ENCODE measurements around the gene KL.

The KL gene

GRCh38 chr13:33078263-33078662 lies 62.0 kb downstream of the KL start:
- DNase-seq (ENCODE audit: low read depth in 2 of 3, low spot score in 2 of 3), result no peak

DNA sequence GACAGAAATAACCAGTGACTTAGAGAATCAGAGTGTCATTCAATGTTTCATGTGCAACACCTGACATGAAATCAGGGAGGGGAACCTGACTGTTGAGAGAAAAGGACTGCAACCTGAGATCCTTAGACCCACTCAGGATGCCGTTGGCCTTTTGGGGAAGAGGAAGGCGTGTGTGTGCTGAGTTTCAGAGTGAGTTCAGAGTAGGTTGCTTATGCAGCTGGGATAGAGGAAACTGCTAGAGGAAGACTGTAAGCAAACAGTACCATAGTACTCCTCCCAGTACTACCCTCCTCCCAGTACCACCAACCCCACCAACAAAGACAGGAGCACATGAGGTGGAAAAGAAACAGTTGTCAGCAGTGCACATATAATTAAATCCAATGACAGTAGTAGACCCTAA lies 63.7 kb downstream of the KL start:
- DNase-seq (ENCODE audit: low read depth in 2 of 3, low spot score in 2 of 3), result no peak

GRCh38 chr13:33080972-33081590 lies 64.9 kb downstream of the KL start:
- DNase-seq (ENCODE audit: low read depth in 2 of 3, low spot score in 2 of 3), result no peak

GRCh38 chr13:33081666-33082065 lies 65.4 kb downstream of the KL start:
- no peak for DNase-seq (ENCODE audit: low read depth in 2 of 3, low spot score in 2 of 3)

- no peak for DNase-seq (ENCODE audit: low read depth in 2 of 3, low spot score in 2 of 3)
Measured at GRCh38 chr13:33083054-33083453, 66.8 kb downstream of the KL start.

- DNase-seq (ENCODE audit: low read depth in 2 of 3, low spot score in 2 of 3), result no peak
Measured at GRCh38 chr13:33087091-33087490, 70.9 kb downstream of the KL start.

DNA sequence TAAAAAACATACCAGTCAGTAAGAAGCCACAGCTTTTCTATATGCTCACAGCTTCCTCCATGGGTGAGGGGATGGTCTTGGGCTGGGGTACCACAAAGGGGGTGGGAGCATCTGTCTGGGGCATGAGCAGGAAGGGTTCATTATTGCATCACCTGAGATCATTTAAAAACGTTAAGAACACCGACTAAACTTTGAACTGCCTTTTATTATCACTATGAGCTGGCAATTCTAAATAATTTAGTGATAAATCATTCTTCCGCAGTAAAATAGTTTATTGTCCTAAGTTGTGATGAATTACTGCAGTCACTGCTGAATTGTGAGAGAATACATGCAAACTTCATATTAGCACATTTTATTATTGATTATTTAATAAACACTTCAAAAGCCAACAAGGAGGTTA lies 71.6 kb downstream of the KL start:
- no peak for DNase-seq (ENCODE audit: low read depth in 2 of 3, low spot score in 2 of 3)

DNA sequence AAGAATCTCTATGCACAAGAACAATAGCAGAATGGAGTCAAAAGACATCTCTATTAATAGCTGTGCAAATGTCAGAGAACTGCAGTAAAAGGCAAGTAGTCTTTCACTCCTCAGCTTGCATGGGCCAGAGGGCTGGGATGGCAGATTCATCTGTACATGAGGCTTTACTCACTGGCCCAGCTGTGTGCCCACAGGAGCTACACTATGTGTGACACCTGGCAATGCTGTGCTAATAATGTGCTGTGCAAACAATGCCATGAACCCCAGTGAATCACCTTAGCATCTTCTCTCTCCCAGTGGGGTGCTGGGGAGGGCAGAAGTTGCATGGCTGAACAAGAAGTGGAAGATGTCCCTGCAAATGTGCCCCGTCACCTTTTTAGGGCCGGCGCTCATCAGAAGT lies 73.1 kb downstream of the KL start:
- DNase-seq (ENCODE audit: low read depth in 2 of 3, low spot score in 2 of 3), result no peak

DNA sequence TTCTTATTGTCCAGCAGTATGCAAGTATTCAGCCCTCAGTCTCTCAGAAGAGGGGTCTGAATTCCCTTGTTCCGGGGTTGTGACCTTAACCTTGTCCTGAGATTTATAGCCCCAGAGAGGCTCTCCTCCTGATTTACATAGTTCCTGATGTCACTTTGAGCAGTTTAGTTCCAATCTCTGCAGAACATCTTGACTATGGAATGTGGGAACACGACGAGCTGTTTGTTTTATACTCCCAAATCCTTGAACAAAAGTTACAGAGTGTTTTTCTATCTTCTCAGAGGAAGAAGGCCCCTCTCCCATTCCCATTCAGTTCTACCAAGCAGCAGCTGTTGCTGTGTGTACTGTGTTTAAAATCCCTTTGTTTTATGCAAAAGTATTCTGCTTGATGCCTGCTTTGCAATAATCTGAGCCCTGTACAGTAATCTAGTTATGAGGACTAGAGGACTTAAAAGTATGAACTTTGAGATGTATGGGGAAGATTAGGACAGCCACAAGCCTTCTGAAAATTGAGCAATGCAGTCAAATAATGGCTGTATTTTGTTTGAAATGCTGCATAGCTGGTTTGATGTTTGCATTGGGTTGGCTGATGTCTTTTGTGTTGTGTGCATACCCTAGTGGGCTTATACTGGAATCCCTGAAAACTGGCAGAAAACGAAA lies 74.7 kb downstream of the KL start:
- DNase-seq (ENCODE audit: low read depth in 2 of 3, low spot score in 2 of 3), result no peak

DNA sequence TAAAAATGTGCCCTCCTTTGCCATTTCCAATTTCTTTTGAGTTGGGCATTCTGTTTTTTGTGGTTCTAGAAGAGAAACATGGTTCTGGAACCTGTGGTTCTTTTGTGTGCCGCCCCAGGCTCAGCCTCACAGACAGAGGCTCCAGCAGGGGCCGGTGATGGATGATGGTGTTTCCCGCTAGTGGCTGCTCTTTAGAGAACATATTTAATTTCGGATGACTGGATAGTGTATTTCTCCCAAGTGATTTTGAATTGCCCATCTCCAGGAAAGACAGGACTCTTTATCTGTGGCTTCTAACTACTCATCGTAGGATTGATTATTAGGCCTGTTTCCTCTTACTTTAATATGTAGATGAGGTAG lies 75.2 kb downstream of the KL start:
- no peak for DNase-seq (ENCODE audit: low read depth in 2 of 3, low spot score in 2 of 3)

- DNase-seq (ENCODE audit: low read depth in 2 of 3, low spot score in 2 of 3), result no peak
Measured at GRCh38 chr13:33092073-33092987, 76.1 kb downstream of the KL start.

DNA sequence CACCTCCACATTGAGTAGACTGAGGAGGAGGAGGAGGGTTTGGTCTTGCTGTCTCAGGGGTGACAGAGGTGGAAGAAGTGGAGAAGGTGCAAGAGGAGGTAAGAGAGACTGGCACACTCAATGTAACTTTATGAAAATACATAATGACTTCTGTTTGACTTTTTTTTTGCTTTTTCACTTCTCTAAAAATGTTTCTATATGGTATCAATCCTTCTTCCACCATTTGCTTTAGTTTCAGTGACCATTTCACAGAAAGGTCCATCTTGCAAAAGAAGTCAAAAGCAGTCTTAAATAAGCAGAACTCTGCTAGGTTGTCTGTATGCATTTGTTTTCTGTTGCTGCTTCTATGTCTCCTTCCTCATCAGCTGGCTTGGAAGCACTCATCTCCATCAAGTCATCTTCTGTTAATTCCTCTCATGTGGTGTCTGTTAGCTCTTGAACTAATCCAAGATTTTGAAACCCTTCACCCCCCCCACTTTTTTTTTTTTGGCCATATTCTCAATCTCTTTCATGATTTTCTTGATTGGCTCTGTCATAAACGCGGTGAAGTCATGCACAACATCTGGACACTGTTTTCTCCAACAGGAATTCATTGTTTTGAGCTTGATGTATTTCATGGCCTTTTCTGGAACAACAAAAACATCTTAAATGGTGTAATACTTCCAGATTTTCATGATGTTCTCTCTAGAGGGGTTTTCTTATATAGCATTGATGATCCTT lies 80.8 kb downstream of the KL start:
- DNase-seq (ENCODE audit: low read depth in 2 of 3, low spot score in 2 of 3), result no peak

- no peak for DNase-seq (ENCODE audit: low read depth in 2 of 3, low spot score in 2 of 3)
Measured at GRCh38 chr13:33099860-33100259, 83.6 kb downstream of the KL start.

- no peak for DNase-seq (ENCODE audit: low read depth in 2 of 3, low spot score in 2 of 3)
Measured at GRCh38 chr13:33100886-33101285, 84.7 kb downstream of the KL start.

DNA sequence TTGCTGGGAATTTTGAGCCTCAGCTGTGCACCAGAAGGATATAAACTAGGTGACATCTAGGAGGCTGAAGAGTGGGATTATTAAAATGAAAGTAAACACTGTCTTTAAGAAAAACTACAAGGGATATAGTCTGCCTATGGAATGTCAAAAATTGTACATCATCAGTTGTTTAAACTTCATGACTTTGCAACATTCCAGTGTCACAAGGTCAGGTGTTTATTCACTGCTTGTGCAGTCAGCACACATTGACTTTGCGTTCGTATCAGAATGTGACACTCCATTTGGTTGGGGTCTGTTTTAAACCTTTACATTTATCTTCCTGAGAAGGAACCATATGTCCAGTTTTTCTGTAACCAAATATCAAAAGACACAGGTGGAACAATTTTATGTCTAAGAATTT lies 85.6 kb downstream of the KL start:
- no peak for DNase-seq (ENCODE audit: low read depth in 2 of 3, low spot score in 2 of 3)

GRCh38 chr13:33103457-33103856 lies 87.2 kb downstream of the KL start:
- no peak for DNase-seq (ENCODE audit: low read depth in 2 of 3, low spot score in 2 of 3)

GRCh38 chr13:33105387-33106005 lies 89.3 kb downstream of the KL start:
- DNase-seq (ENCODE audit: low read depth in 2 of 3, low spot score in 2 of 3), result no peak

- DNase-seq (ENCODE audit: low read depth in 2 of 3, low spot score in 2 of 3), result no peak
Measured at GRCh38 chr13:33106656-33107360, 90.6 kb downstream of the KL start.

GRCh38 chr13:33107361-33107760 lies 91.1 kb downstream of the KL start:
- DNase-seq (ENCODE audit: low read depth in 2 of 3, low spot score in 2 of 3), result no peak

- DNase-seq (ENCODE audit: low read depth in 2 of 3, low spot score in 2 of 3), result no peak
Measured at GRCh38 chr13:33108620-33109019, 92.4 kb downstream of the KL start.

GRCh38 chr13:33109271-33109697 lies 93.1 kb downstream of the KL start:
- DNase-seq (ENCODE audit: low read depth in 2 of 3, low spot score in 2 of 3), result no peak

Measured in activated CD8-positive, alpha-beta memory T cell treated with anti-CD3 and anti-CD28 coated beads for 48 hours (primary cell).